ENCODE data around the gene TMEM266.

The TMEM266 gene

DNA sequence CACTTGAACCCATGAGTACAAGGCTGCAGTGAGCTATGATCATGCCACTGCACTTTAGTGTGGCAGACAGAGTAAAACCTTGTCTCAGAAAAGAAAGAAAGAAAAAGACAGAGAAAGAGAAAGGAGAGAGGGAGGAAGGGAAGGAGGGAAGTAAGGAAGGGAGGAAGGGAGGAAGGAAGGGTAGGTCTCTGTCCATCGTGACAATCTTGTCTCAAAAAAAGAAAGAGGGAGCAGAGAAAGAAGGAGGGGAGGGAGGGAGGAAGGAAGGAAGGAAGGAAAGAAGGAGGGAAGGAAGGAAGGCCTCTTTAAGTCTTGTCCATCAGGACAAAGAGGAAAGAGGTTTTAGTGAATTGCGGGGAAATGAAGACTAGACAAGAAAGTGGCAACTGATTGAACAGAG, 129.3 kb downstream of the TMEM266 start:
- no peak for DNase-seq

DNA sequence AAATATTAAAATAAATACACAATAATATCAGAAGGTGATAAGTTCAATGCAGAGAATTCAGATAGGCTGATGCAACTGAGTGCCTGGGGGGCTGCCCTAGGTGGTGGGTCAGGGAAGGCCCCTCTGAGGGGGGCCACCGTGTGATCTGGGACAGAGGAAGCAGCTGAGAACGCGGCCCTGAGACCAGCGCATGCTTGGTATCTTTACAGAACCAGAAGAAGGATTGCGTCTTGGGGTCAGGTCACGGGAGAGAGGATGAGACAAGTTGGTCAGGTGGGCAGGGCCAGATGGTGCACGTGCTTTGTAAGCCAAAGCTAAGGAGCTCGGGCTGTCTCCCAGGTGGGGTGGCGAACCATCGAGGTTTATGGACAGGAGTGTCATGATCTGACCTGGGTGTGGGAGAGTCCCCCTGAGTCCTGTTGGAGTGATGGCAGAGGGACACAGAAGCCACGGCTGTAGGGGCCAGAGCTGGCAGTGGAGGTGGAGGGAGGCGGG, 130.3 kb downstream of the TMEM266 start:
- no peak for DNase-seq

DNA sequence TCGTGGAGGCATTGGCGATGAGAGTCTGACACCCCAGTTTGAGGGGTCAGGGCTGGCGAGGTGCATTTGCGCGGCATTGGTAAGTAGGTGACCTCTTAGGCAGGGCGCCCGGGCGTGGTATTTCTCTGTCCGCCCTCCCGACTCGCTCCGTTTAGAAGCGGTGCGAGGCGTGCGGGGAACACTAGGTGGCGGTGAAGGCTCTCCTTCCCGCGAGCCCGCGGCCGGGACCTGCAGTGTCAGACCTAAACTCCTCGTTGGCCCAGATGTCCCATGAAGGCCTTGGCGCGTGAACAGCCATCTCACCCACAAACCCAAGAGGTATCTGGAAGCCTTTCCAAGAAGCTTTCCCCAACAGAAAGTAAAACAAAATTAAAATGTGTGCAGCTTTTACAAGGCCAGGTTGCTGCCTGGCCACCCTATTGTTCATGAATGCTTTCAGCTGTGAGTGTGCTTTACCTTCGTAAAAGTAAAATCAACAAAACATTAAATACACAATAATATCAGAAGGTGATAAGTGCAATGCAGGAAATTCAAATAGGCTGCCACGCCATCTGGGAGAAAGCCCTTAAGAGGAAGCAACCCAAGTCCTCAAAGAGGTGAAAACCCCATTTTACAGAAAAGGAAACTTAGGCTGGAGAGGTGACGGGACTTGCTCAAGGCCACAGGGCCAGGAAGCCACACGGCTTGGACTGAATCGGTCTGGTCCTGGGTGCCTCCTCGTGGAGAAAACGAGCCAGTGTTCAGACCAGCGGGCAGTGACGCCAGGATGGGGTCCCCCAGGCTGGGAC, 131.2 kb downstream of the TMEM266 start:
- peak; percentile 91 for DNase-seq

DNA sequence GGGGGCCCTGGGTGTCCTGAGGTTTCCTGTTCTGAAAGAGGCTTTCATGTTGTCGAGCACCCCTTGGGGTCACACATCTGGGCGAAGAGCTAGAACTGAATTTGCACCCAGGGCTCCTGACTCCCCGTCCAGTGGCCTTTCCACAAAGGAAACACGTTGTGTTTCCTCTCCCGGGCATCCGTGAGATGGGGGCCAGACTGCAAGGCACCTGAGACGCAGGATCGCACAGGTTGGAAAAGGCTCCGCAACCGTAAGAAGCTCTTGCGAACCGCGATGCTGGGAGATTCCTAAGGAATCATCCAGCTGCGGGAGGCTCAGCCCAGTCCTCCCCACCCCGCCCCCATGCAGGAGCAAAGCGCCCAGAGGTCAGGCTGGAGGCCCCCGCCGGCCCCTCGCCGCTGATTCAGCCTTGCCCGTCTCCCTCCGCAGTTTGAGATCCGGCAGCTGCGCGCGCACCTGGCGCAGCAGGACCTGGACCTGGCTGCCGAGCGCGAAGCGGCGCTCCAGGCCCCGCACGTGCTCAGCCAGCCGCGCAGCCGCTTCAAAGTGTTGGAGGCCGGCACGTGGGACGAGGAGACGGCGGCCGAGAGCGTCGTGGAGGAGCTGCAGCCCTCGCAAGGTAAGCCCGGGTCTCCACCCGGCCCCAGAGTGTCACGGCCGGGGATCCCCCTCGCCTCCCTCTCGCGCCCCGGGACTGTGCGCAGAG, 131.9 kb downstream of the TMEM266 start:
- DNase-seq = no peak

DNA sequence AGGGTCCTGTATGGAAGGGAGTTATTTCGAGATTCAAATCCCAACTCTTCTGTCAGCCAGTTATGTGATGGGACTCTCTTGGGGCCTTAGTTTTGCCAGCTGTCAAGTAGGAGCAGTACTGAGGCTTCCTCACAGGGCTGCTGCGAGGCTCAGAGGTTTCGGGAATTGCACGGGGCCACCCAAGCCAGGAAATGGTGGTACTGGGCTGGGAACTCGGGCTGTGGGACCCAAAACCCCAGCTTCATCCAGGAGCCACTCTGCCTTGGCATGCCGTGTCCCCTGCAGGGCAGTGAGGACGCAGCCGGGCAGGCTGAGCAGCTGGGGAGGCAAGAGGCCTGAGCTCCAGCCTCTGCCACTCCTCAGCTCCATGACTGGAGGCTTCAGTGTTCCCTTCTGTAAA, 132.9 kb downstream of the TMEM266 start:
- no peak for DNase-seq

DNA sequence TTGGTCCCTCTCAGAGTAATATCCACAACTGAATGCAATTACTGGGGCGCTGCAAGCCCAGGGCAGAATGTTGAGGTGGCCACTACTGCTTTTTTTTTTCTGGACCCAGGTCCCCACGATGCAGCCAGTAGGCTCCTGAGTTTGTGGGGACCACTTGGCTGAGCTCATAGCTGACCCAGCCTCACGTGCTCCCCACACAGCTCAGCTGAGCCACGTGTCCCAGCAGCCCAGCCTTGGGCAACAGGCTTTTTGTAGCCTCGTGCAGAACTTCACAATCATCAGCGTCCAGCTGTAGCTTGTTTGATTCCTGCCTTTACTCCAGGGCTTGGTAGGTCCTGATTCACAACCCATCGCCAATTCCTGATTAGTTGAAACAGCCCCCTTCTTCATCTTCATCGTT, 134.1 kb downstream of the TMEM266 start:
- DNase-seq = no peak

DNA sequence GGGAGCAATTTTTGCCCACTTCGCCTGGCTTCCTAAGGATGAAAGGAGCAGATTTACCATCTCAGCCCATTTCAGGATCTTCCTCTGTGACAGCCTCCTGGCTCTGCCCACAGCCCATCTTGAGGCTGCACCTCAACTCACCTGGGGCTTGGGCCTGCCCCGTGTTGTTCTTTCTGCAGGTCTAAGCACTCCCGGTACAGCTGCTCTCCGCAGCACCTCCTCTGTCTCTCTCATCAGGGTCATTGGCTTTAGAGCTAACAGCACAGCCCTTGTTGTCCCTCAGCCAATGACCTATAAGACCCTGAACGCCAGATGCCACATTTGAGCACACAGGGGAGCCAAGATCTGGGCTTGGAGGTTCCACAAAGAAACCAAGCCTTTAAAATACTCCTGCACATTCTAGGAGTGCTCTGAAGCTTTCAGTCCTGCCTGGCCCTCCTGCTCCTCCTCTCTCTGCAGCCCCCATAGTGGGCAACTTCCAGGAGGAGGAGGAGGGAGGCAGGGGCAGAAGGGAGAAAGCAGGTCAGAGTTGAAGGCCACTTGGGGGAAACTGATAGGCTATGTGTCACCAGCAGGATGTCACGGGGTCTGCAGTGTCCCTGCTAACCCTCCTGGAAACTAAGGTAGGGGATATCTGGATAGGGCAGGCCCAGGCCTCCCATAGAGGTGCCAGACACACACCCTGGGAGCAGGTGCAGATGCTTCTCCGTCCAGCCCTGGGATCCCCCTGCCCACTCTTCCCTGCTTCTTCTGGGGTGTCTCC, 135.9 kb downstream of the TMEM266 start:
- no peak for DNase-seq

DNA sequence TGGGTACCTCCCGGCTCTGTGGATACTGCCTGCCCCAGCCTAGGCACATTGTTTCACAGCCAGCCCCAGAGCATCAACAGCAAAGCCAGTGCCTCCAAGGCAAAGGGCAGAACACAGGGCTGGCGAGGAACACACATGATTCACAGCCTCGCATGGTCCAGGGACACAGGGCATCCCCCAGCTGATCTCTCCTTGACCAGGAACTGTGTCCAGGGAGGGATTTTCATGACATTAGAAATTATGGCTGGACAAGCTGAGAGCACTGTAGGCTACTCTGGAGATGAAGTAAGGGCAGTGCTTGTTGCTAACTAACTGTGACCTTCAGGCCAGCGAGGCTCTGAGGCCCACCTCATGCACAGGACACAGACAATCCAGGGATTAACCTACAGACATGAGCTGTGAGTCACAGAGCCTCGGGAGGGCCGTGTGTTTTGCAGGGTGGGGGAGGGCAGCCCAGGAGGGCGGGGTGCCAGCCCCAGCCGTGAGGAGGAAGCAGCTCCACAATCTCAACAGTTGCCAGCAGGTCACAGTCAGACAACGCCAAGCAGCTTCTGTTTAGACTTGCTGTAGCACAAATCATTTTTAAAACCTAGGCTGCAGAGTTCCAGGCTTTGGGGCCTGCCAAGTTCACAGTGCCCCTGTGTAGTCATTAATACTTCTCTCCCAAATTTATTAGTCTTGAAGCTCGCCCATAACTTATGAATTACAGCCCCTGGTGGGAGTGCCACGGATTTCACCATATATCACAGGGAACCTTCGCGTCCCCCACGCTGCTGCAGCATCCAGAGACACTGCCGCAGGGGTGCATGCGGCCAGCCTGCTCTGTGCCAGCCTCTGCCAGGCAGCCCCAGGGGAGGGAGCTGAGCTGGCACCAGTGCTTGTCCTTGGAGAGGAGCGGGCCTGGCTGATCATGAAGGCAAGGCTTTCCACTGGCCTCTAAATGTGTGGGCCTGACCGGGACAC, 136.8 kb downstream of the TMEM266 start:
- peak; percentile 92 for DNase-seq

DNA sequence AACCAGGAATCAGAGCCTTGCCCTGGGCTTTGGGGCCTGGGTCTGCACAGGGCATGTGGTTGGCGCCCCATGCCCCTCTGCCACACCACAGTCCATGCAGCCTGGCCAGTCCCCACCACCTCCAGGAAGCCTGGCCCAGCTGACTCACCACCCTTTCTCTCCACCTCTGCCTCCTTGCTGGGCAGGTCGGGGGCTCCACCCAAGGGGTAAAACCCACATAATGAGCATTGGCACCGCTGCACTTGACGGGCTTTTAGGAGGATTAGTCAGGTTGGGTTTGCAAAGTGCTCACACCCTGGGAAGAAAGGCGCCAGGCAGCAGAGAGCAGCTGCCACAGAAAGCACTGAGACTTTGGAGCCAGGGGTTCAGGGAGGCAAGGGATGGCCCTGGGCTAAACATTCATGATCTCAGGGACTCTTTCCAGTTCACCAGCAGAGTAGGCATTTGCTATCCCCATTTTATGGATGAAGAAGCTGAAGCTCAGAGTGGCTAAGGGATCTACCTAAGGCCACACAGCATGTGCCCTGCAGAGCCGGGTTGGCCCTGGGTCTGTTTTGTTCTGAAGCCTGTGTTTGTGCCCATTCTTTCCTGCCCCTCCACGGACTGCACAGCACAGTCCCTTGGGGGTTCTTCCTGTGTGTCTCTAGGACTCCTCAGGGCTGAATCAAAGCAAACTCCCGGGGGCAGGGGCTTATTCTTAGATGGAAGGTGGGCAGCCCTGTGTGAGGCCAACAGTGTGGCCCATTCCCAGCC, 138.1 kb downstream of the TMEM266 start:
- DNase-seq = peak; percentile 48

DNA sequence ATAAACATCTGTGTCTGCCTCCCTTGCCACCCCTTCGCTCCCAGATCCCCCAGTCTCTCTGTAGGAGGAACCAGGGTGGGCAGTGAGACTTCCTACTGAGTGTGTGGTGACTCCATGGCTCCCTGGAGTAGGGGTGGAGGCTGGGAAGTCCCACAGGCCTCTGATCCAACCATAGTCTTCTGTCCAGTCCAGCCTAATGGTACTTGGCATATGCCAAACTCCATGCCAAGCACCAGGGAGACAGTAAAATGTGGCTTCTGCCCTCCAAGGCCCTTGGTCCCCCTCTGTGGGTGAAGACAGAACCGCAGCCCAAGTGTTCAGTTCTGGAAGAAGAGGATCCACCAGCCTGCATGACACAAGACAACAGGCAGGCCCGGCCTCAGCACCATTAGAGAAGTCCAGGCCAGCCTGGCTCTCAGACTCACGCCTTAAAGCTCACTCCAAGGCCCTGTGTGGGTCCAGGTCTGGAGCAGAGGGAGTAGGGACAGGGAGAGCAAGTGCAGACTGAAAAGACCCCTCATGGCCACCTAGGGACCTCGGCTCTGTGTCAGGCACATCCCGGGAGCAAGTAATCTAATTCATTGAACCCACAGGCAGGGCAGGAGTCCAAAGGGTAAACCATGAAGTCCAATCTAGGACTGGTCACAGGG, 138.8 kb downstream of the TMEM266 start:
- DNase-seq = peak; percentile 51

DNA sequence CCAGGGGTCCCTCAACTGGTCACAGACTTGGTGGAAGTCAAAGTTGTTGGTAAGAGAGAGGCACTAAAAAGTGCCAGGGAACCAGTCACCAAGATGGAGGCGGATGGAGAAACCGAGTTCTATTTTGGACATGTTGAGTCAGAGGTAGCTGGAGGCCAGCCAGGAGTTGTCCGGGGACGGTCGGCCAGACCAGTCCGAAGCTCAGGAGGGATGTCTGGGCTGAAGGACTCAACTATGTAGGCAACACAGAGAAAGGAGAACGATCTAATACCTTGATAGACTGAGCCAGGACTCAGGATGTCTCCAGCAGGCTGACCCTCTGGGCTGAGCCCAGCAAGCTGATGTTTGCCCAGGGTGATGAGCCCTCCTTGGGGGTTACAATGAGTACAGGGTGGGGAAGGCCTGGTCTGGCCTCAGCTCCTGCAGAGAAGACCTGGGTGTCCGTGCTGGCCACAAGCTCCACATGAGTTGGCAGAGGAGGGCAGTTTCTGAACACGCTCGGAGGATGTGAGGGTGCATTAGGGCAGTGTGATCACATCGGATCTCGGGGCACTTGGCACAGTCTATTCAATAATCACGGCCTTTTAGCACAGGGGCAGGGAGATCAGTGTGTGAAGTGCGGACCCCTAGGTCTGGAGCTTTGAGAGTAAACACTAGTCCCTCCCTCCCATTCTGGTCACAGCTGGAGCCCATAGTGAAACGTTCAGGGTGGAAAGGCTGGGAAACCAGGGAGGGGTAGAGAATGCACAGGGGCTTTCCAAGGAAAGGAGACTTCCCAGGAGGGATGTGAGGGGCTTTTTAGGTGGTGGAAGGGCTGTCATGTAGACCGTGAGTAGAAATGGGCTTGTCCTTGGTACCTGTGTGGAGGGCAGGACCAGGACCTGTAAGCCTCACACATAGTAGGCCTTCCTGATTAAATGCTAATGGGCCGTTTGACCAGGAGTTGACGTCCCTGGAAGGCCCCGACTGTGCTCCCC, 139.6 kb downstream of the TMEM266 start:
- peak; percentile 41 for DNase-seq

DNA sequence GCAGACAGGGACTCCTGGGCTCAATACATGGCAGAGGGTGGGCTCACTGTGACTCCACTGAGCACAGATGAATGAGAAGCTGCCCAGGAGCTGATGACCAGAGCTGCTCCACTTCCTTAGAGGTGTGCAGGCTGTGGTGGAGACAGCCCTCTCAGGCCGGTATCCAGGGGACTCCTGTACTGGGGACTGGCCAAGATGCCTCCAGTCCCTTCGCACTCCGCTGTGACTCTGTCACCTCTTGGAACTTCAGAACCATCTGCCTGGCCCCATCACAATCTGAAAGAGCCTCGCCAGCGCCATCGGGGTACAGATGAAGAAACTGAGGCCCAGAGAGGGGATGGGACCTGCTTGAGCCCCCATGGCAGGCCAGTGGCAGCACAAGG, 140.3 kb downstream of the TMEM266 start:
- DNase-seq = peak; percentile 46

DNA sequence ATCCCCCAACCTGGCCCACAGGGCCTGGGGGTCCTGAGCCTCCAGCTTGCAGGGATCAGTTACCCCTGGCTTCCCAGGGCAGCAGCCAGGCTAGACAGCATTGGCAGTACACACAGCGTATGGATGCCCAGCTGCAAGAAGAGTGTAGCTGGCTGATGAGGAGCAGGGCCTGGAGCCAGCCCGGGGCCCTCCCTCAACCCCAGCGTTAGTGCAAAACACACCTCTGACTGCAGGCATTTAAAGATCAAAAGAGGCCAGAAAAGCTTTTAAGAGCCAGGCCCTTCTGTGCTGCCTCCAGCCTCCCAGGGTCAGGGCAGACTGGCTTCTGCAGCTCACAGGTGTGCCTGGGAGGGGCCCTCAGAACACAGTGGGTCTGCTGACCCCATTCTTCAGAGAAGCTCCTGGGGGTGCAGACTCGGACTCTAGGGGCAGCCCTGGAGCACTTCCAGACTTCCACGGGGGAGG, 140.9 kb downstream of the TMEM266 start:
- peak; percentile 76 for DNase-seq

DNA sequence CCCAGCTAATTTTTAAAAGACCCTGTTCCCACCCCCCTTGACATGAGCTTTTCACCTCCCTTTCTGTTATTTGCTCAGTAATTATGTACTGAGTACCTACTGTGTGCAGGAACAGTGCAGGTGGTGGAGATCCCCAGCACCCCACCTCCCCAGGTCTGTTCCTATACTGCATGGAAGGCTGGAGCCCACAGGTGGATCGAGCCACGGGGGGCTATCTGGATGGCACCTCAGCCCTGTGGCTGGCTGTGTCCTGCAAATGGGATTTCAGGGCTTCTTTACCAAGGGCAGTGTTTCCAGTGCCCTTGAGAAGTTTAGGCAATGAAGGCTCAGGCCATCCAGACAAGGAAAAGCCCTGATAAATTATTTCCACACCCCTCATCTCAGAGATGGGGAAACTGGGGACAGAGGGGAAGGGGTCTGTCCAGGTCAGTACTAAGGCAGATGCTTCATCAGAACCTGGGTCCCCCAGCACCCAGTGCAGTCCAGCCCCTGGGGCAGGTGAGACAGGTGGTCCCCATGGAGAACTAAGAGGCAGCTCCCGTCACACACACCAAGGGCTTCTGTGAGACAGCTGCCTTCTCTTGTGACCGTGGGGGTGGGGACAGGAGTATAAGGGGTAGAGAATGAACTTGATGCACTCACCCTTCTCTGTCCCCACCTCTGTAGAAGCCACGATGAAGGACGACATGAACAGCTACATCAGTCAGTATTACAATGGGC, 141.9 kb downstream of the TMEM266 start:
- peak; percentile 43 for DNase-seq

DNA sequence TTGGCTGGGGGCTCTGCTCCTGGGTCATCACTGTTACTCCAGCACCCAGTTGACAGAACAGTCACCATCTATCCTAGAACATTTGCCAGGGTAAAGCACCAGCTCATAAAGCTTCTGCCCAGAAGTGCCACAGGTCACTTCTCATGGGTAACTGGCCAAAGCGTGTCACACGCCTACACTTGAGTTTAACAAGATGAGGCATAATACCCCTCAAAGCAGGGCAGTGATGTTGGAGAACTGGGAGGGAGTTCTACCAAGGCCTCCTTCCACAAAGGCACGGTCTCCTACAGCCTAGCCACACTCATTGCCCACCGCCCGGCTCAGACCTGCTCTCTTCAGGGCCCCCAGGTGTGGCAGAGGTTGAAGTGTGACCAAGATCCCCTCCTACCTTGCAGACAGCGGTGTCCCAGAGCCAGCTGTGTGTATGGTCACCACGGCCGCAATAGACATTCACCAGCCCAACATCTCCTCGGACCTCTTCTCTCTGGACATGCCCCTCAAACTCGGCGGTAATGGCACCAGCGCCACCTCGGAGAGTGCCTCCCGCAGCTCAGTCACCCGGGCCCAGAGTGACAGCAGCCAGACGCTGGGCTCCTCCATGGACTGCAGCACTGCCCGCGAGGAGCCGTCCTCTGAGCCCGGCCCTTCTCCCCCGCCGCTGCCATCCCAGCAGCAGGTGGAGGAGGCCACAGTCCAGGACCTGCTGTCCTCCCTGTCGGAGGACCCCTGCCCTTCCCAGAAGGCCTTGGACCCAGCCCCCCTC, 143.7 kb downstream of the TMEM266 start:
- peak; percentile 50 for DNase-seq

DNA sequence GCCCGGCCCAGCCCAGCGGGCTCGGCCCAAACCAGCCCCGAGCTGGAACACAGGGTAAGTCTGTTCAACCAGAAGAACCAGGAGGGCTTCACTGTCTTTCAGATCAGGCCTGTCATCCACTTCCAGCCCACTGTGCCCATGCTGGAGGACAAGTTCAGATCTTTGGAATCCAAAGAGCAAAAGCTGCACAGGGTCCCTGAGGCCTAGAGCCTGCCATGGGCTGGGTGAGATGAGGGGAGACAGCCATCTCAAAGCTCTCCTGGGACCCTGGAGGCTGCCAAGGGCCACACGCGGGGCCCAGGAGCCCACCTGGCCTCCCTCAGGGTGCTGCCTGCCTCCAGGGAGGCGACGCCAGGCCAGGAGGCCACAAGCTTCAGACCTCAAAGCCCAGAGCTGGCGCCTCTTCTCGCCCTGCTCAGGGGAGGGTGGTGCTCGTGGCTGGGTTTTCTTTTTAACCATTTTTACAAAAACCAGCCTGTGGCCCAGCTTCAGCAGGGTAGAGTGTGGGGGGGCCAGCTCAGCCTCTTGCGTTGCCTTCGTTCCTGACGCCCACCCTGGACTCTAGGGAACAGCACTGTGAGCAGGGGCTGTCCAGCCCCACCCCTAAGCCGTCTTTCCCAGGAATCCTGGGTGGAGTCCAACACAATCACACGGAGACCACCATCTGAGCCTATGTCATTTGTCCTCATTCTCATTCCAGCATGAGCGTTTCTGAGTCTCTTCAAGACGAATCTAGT, 144.5 kb downstream of the TMEM266 start:
- peak; percentile 20 for DNase-seq

DNA sequence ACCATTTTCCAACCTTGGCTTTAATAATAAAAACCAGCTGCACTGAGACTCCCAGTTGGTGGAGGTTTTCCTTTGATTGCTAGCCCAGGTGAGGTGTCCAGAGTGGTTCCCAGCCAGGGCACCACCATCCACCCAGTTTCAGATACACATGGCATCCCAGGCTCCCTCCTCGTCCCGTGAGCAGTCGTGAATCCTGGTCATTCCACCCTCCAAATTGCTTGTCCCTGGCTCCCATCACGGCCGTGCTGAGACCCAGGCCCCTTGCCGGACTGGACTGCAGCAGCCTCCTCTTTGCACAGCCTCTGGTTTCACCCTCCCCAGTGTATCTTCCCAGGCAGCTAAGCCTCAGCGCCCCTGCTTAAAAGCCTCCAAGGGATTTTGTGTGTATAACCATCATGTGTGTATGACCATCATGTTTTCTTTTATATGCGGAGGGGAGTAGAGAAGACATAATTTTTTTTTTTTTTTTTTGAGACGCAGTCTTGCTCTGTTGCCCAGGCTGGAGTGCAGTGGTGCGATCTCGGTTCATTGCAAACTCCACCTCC, 145.2 kb downstream of the TMEM266 start:
- peak; percentile 39 for DNase-seq

Data from islet precursor cell (in vitro differentiated cells).